IPS-15b (cell line): ENCODE data around the gene C6orf62.
"Not testable (repeated sequence)": the region's sequence is repeated elsewhere in the genome, so short reads cannot be mapped to it uniquely, and the experiment has no call there.

Experiments
- H3K27me3 ChIP-seq: one replicate; pipeline ENCODE4 v1.6.1; 2013; ENCODE audit warnings: low read length; ENCODE audit not compliant: control insufficient read depth, insufficient read depth
- H3K36me3 ChIP-seq: one replicate; pipeline ENCODE4 v1.6.1; 2013; ENCODE audit warnings: low read length; ENCODE audit not compliant: control insufficient read depth, insufficient read depth
- H3K4me1 ChIP-seq: one replicate; pipeline ENCODE4 v1.6.1; 2013; ENCODE audit warnings: mild to moderate bottlenecking, low read length; ENCODE audit not compliant: control insufficient read depth, insufficient read depth
- H3K4me3 ChIP-seq: one replicate; pipeline ENCODE4 v1.5.1; 2013; ENCODE audit warnings: low read depth, low read length
- H3K9ac ChIP-seq: one replicate; pipeline ENCODE4 v1.6.1; 2013; ENCODE audit warnings: low read depth, mild to moderate bottlenecking, low read length
- H3K9me3 ChIP-seq: one replicate; pipeline ENCODE4 v1.6.1; 2013; ENCODE audit warnings: mild to moderate bottlenecking, low read length; ENCODE audit not compliant: control insufficient read depth, insufficient read depth

C6orf62 gene

GRCh38 chr6:24719125-24719971 is at the start of gene C6orf62:
C6orf62 (minus strand) TSS chr6:24719154; CDS start chr6:24718668, 486 bp downstream.
- peaks cover 3% of the 10 kb centered on the region for H3K4me1 ChIP-seq

DNA sequence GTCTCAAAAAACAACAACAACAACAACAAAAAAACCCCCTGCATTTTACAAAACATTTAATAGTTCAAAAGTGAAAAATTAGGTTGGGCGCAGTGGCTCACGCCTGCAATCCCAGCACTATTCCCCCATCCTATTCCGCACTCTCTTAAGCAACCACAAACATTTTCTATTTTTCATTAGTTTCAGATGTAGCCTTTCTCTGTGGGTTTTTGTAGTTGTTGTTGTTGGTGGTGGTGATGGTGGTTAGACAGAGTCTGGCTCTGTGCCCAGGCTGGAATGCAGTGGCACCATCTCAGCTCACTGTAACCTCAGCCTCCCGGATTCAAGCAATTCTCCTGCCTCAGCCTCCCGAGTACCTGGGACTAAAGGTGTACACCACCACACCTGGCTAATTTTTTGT is 49.4 kb upstream of the C6orf62 start:
- no peaks in the 10 kb centered on the region for H3K36me3 ChIP-seq
- H3K9me3 ChIP-seq = no peaks in the 10 kb centered on the region
- no peak overlapping the region for H3K4me3 ChIP-seq
- H3K27me3 ChIP-seq = no peaks in the 10 kb centered on the region
- no peaks in the 10 kb centered on the region for H3K4me1 ChIP-seq
- H3K9ac ChIP-seq = no peak overlapping the region

More at GRCh38 chr6:24719125-24719971, at the start of gene C6orf62:
- peak within 1 kb of the TSS; percentile 99 for H3K9ac ChIP-seq
- H3K36me3 ChIP-seq = peaks cover 6% of the 10 kb centered on the region
- H3K4me3 ChIP-seq = peak within 1 kb of the TSS; percentile 89
- H3K27me3 ChIP-seq = no peaks in the 10 kb centered on the region
- H3K9me3 ChIP-seq = no peaks in the 10 kb centered on the region

DNA sequence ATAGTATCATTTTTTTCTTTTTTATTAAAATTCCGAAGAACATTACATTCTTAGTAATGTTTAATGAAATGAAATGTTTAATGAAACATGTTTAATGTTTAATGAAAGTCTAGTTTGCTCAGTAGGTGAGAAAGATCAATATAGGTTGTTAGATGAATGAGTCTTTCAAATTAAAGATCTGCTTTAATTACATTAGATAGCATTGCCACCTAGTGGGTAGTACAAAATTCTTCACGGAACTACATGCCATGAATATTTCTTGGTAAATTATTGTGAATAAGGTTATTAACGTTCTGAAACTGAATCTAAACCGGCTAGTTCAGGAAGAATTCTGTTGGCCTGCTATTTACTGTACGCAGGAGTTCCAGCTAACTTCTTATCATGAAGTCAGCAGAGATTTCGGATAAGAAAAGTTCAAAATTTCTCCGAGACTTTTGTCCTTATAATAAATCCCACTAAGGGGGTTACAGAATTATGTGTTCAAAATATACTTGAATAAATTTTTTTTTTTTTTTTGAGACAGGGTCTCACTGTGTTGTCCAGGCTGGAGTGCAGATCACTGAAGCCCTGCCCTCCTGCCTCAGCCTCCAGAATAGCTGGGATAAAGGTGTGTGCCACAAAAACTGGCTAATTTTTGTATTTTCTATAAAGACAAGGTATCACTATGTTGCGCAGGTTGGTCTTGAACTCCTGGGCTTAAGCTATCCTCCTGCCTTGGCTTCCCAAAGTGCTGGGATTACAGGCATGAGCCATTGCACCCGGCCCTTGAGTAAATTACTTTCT is 47.9 kb upstream of the C6orf62 start:
- H3K27me3 ChIP-seq = no peaks in the 10 kb centered on the region
- no peak overlapping the region for H3K9ac ChIP-seq
- H3K9me3 ChIP-seq = no peaks in the 10 kb centered on the region
- H3K36me3 ChIP-seq = no peaks in the 10 kb centered on the region
- no peaks in the 10 kb centered on the region for H3K4me1 ChIP-seq
- no peak overlapping the region for H3K4me3 ChIP-seq

DNA sequence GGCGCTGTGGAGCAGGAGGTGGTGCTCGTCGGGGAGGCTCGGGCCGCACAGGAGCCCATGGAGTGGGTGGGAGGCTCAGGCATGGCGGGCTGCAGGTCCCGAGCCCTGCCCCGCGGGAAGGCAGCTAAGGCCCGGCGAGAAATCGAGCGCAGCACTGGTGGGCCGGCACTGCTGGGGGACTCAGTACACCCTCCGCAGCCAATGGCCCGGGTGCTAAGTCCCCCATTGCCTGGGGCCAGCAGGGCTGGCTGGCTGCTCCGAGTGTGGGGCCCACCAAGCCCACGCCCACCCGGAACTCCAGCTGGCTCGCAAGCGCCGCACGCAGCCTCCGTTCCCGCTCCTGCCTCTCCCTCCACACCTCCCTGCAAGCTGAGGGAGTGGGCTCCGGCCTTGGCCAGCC is 47.0 kb upstream of the C6orf62 start:
- H3K9ac ChIP-seq, H3K4me1 ChIP-seq, H3K36me3 ChIP-seq, H3K27me3 ChIP-seq, H3K9me3 ChIP-seq, H3K4me3 ChIP-seq: not testable (repeated sequence)

DNA sequence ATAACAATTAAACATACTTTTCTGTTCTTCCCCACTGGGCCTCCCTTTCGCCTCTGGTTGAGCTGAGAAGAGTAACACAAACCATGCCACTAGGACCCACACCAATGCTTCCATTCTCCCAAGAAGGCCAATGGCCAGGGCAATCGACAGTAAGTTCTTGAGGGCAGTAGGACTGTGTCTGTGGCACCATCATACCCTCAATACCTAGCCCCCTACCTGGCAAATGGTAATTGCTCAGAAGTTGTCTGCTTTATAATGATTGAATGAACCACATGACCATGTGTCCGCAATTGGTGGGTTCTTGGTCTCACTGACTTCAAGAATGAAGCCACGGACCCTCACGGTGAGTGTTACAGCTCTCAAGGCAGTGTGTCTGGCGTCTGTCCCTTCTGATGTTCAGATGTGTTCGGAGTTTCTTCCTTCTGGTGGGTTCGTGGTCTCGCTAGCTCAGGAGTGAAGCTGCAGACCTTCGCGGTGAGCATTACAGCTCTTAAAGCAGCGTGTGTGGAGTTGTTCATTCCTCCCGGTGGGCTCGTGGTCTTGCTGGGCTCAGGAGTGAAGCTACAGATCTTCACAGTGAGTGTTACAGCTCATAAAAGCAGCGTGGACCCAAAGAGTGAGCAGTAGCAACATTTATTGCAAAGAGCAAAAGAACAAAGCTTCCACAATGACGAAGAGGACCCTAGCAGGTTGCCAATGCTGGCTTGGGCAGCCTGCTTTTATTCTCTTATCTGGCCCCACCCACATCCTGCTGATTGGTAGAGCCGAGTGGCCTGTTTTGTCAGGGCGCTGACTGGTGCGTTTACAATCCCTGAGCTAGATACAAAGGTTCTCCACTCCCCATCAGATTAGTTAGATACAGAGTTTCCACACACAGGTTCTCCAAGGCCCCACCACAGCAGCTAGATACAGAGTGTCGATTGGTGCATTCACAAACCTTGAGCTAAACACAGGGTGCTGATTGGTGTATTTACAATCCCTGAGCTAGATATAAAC is 46.2 kb upstream of the C6orf62 start:
- H3K9ac ChIP-seq, H3K9me3 ChIP-seq, H3K36me3 ChIP-seq, H3K27me3 ChIP-seq, H3K4me1 ChIP-seq, H3K4me3 ChIP-seq: not testable (repeated sequence)

DNA sequence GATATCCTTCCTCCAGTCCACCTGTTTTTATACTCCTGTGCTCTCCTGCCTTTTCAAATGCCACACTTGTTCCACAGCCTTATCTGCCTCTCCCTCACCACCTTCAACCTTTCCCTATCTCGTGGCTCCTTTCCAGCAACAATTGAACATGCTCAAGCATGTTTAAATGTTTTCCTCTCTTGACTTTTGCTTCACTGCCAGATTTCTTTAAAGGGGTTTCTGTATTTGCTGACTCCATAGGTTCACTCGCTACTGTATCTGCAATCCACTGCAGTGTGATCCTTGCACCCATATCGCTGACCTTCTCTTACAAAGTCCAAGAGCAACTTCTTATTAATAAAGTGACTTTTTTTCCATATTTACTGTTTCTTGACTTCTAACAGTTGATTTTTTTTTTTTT is 44.6 kb upstream of the C6orf62 start:
- H3K4me3 ChIP-seq = no peak overlapping the region
- no peaks in the 10 kb centered on the region for H3K9me3 ChIP-seq
- H3K36me3 ChIP-seq = no peaks in the 10 kb centered on the region
- H3K27me3 ChIP-seq = no peaks in the 10 kb centered on the region
- H3K4me1 ChIP-seq = no peaks in the 10 kb centered on the region
- H3K9ac ChIP-seq = no peak overlapping the region

DNA sequence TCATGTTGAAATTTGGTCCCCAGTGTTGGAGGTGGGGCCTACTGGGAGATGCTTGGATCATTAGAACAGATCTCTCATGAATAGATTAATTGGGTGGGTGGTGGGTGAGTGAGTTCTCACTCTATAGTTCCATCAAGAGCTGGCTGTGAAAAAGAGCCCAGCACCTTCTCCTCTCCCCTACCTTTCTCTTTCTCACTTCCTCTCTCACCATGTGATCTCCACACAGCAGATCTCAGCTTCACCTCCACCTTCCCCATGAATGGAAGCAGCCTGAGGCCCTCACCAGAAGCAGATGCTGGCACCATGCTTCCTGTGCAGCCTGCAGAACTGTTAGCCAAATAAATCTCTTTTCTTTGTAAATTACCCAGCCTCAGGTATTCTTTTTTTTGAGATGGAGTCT is 42.9 kb upstream of the C6orf62 start:
- no peaks in the 10 kb centered on the region for H3K9me3 ChIP-seq
- no peaks in the 10 kb centered on the region for H3K4me1 ChIP-seq
- H3K36me3 ChIP-seq = no peaks in the 10 kb centered on the region
- no peak overlapping the region for H3K9ac ChIP-seq
- H3K4me3 ChIP-seq = no peak overlapping the region
- H3K27me3 ChIP-seq = no peaks in the 10 kb centered on the region

DNA sequence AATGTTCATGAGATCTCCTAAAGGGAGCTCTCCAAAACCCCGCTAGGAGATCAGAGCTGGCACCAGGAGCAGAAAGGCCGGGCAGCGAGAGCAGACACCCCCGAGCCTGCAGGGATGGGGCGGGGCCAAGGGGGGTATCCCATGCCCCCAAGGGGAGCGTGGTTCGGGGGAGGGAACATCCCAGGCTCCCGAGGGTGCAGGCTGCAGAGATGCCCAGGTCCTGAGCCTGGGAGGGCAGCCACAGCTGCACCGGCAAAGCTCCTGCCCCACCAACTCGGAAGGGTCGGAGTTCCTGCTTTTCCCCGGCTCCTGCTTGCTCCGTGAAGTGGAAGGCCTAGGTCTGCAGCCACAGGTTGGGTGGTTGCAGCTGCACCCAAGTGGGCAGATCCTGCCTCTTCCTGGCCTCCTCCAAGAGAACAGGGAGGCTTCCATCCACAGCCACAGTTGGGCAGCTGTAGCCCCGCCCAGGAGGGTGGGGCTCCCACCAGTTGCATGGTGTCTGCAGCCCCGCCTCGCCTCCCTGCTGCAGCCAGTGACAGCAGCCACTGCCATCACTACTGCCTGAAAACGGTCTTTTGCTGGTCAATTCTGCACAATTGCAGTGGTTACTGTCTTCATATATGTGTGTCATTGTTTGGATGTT is 42.4 kb upstream of the C6orf62 start:
- Histone ChIP-seq H3K27me3 (no peaks in the 10 kb centered on the region), H3K9ac (no peak overlapping the region), H3K9me3 (no peaks in the 10 kb centered on the region), H3K4me3 (no peak overlapping the region), H3K36me3 (no peaks in the 10 kb centered on the region), H3K4me1 (no peaks in the 10 kb centered on the region)

GRCh38 chr6:24760210-24760609 is 41.3 kb upstream of the C6orf62 start:
- Histone ChIP-seq H3K27me3 (no peaks in the 10 kb centered on the region), H3K4me3 (no peak overlapping the region), H3K9ac (no peak overlapping the region), H3K36me3 (no peaks in the 10 kb centered on the region), H3K9me3 (no peaks in the 10 kb centered on the region), H3K4me1 (no peaks in the 10 kb centered on the region)

DNA sequence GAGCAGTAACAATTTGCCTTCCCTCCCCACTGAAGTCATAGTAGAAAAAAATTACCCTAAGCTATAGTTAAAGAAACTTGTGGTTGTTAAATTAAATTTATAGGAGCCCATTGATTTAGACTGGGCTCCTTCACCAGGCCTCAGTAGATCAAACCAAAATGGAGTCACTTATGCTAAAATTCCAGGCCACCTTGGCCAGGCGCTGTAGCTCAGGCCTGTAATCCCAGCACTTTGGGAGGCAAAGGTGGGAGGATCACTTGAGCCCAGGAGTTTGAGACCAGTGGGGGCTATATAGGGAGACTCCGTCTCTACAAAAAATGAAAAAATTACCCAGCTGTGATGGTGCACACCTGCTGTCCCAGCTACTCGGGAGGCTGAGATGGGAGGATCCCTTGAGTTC is 40.8 kb upstream of the C6orf62 start:
- no peaks in the 10 kb centered on the region for H3K36me3 ChIP-seq
- H3K4me3 ChIP-seq = no peak overlapping the region
- no peaks in the 10 kb centered on the region for H3K9me3 ChIP-seq
- H3K9ac ChIP-seq = no peak overlapping the region
- no peaks in the 10 kb centered on the region for H3K27me3 ChIP-seq
- no peaks in the 10 kb centered on the region for H3K4me1 ChIP-seq

GRCh38 chr6:24757611-24758010 is 38.7 kb upstream of the C6orf62 start:
- H3K4me3 ChIP-seq = no peak overlapping the region
- no peak overlapping the region for H3K9ac ChIP-seq
- no peaks in the 10 kb centered on the region for H3K9me3 ChIP-seq
- H3K27me3 ChIP-seq = no peaks in the 10 kb centered on the region
- no peaks in the 10 kb centered on the region for H3K36me3 ChIP-seq
- no peaks in the 10 kb centered on the region for H3K4me1 ChIP-seq
